ENCODE results near the gene TSKU. TPM values are rescaled to one million over a fixed set of nuclear protein-coding genes. Genes with fewer than 3 reads are reported as not detected.

Gene TSKU
- total RNA-seq, 6 experiments from 2014 or later: 8.3 to 11.0 (median 10.1) TPM

GRCh38 chr11:76783896-76784813 is 999 bp downstream of the TSKU start:
- no peaks in the 10 kb centered on the region for H3K36me3 Mint-ChIP-seq (ENCODE audit: low read depth)
- no peak for TF ChIP-seq CTCF (IDR thresholded peaks at IDR 0.05)
- H3K27ac Mint-ChIP-seq: no peak overlapping the region
- peak; percentile 60 for DNase-seq
- no peaks in the 10 kb centered on the region for H3K9me3 Mint-ChIP-seq
- H3K4me3 Mint-ChIP-seq: peak overlapping the region; percentile 84
- peaks cover 12% of the 10 kb centered on the region for H3K27me3 Mint-ChIP-seq (ENCODE audit: insufficient read depth)
- peaks cover 31% of the 10 kb centered on the region for H3K4me1 Mint-ChIP-seq (ENCODE audit: low read depth)

- peaks cover 2% of the 10 kb centered on the region; the same call in 1 of the 2 replicates for H3K36me3 Mint-ChIP-seq (ENCODE audit: low read depth)
- no peak for DNase-seq
- H3K27me3 Mint-ChIP-seq (ENCODE audit: insufficient read depth): peaks cover 11% of the 10 kb centered on the region
- H3K27ac Mint-ChIP-seq: peak overlapping the region; percentile 14; the same call in 1 of the 2 replicates
- H3K9me3 Mint-ChIP-seq: peaks cover 2% of the 10 kb centered on the region; the same call in 1 of the 2 replicates
- peaks cover 32% of the 10 kb centered on the region for H3K4me1 Mint-ChIP-seq (ENCODE audit: low read depth)
- H3K4me3 Mint-ChIP-seq: peak overlapping the region; percentile 84; the same call in 1 of the 2 replicates
- no peak for TF ChIP-seq CTCF (IDR thresholded peaks at IDR 0.05)
These were observed 2.4 kb downstream of the TSKU start for GRCh38 chr11:76785513-76785912.

GRCh38 chr11:76786016-76786415 is 2.9 kb downstream of the TSKU start:
- no peak overlapping the region for H3K4me3 Mint-ChIP-seq
- H3K36me3 Mint-ChIP-seq (ENCODE audit: low read depth): peaks cover 7% of the 10 kb centered on the region; the same call in 1 of the 2 replicates
- no peak overlapping the region for H3K27ac Mint-ChIP-seq
- H3K4me1 Mint-ChIP-seq (ENCODE audit: low read depth): peaks cover 35% of the 10 kb centered on the region
- DNase-seq: no peak
- H3K27me3 Mint-ChIP-seq (ENCODE audit: insufficient read depth): peaks cover 14% of the 10 kb centered on the region
- no peak for TF ChIP-seq CTCF (IDR thresholded peaks at IDR 0.05)
- H3K9me3 Mint-ChIP-seq: peaks cover 6% of the 10 kb centered on the region; the same call in 1 of the 2 replicates

GRCh38 chr11:76786441-76787014 is 3.4 kb downstream of the TSKU start:
- Mint-ChIP-seq H3K4me3 (no peak overlapping the region), H3K4me1 (ENCODE audit: low read depth) (peaks cover 34% of the 10 kb centered on the region), H3K36me3 (ENCODE audit: low read depth) (peaks cover 10% of the 10 kb centered on the region; the same call in 1 of the 2 replicates), H3K9me3 (peaks cover 6% of the 10 kb centered on the region; the same call in 1 of the 2 replicates), H3K27me3 (ENCODE audit: insufficient read depth) (peaks cover 11% of the 10 kb centered on the region), H3K27ac (no peak overlapping the region)
- DNase-seq: no peak
- no peak for TF ChIP-seq CTCF (IDR thresholded peaks at IDR 0.05)

- no peak overlapping the region for H3K4me3 Mint-ChIP-seq
- no peak overlapping the region for H3K27ac Mint-ChIP-seq
- H3K36me3 Mint-ChIP-seq (ENCODE audit: low read depth): peaks cover 15% of the 10 kb centered on the region; the same call in 1 of the 2 replicates
- peaks cover 11% of the 10 kb centered on the region for H3K27me3 Mint-ChIP-seq (ENCODE audit: insufficient read depth)
- peaks cover 40% of the 10 kb centered on the region for H3K4me1 Mint-ChIP-seq (ENCODE audit: low read depth)
- DNase-seq: no peak
- no peak for TF ChIP-seq CTCF (IDR thresholded peaks at IDR 0.05)
- peaks cover 6% of the 10 kb centered on the region; the same call in 1 of the 2 replicates for H3K9me3 Mint-ChIP-seq
These were observed 4.1 kb downstream of the TSKU start for GRCh38 chr11:76787271-76787670.

Measured in HFFc6 (cell line).